Ovary (tissue), 9 donors: ENCODE results near the gene DSCAML1. TPM values are rescaled to one million over a fixed set of nuclear protein-coding genes. Genes with fewer than 3 reads are reported as not detected.

Source experiments
- DNase-seq, 5 donors: peaks; one replicate each; pipeline ENCODE4 v3.0.0-alpha.2; 2019 to 2020
- H3K27ac ChIP-seq, 2 donors: fragments of 200-600 bp; one replicate each; pipeline versions ENCODE4 v1.5.1 to v1.8.0; 2019 to 2022
- H3K27me3 ChIP-seq: fragments of 200-600 bp; one replicate; pipeline ENCODE4 v1.8.0; 2022
- H3K36me3 ChIP-seq: fragments of 200-600 bp; sonication (generic); one replicate; pipeline ENCODE4 v1.5.1; 2019
- H3K4me1 ChIP-seq: one replicate; pipeline ENCODE4 v1.8.1; 2013; ENCODE audit warnings: mild to moderate bottlenecking, moderate library complexity; ENCODE audit not compliant: insufficient read depth
- H3K4me3 ChIP-seq: fragments of 200-600 bp; sonication (generic); one replicate; pipeline ENCODE4 v1.5.1; 2017
- H3K9me3 ChIP-seq, 2 donors: fragments of 200-600 bp in 1 of 2; sonication (generic) in 1 of 2; one replicate each; pipeline versions ENCODE4 v1.5.1 to v1.8.1; 2013 to 2019; ENCODE audit warnings: mild to moderate bottlenecking in 1 of 2, moderate library complexity in 1 of 2
- EP300 ChIP-seq: sonication (generic); formaldehyde crosslinking; IDR thresholded peaks from one replicate; pipeline ENCODE4 v1.6.1; 2017; ENCODE audit warnings: antibody characterized with exemption
- POLR2A ChIP-seq: fragments of 450-650 bp; IDR thresholded peaks from one replicate; pipeline ENCODE4 v1.6.1; 2017; ENCODE audit warnings: antibody characterized with exemption, mild to moderate bottlenecking, moderate library complexity
- WGBS, 3 donors: extraction: QIAGEN DNeasy Blood & Tissue Kit in 1 of 3; methylation state at CpG; one replicate each; pipeline versions ENCODE4 v1.1.5 to v1.1.7; 2013 to 2017; 5-methylcytosine and 5-hydroxymethylcytosine counted together
- intact Hi-C, 4 donors: fragments of 100-400 bp; cut with DNase I; formaldehyde crosslinking; loops; one replicate each; pipeline versions ENCODE4 v1.11.0 to v1.15.1; 2022 to 2023
- polyA plus RNA-seq, 2 donors: library from polyadenylated mRNA; stranded (reverse); fragments of 200-250 nt in 1 of 2; fragments of 350-450 nt in 1 of 2; fragmentation: Illumina TruSeq in 1 of 2; extraction: RNeasy Lipid Tissue Mini Kit (QIAGEN cat#74804) in 1 of 2; gene quantifications; one replicate each; pipeline ENCODE4 v1.2.3, GENCODE V29; 2013 to 2014
- total RNA-seq, 7 donors: library from RNA; depleted of rRNA in 2 of 7; stranded (reverse); fragments of >200 nt in 2 of 7; fragmentation: NEBNext Ultra II Directional in 3 of 7; extraction: Animal tissue kit (Norgen Biotek cat#: 25700) in 3 of 7; gene quantifications; one replicate each; pipeline versions ENCODE4 v1.1.0 to v1.2.4, GENCODE V29; 2016 to 2023
- TF ChIP-seq, protein P1 (sequence below), 3 donors: fragments of 450-650 bp in 2 of 3; fragments of 200-600 bp in 1 of 3; IDR thresholded peaks; one replicate each; pipeline versions ENCODE4 v1.5.1 to v1.8.0; 2016 to 2022; ENCODE audit warnings: antibody characterized with exemption in 3 of 3, mild to moderate bottlenecking in 1 of 3
- donor health status: DM: no; HTN: no; CAD: no; lungs with moderate emphysema.
- donor health status: DM: no; HTN: no; CAD: no.
- donor health status: Bipolar disorder and iron deficiency.
- donor health status: DM: yes; HTN: yes; CAD: no.
- donor health status: DM: no; HTN: no; CAD: no.
- donor health status: DM: yes; HTN: yes; CAD: no.

The DSCAML1 gene
- total and polyA plus RNA-seq, 9 donors: 0.77 to 16.5 (median 10.6) TPM

DNA sequence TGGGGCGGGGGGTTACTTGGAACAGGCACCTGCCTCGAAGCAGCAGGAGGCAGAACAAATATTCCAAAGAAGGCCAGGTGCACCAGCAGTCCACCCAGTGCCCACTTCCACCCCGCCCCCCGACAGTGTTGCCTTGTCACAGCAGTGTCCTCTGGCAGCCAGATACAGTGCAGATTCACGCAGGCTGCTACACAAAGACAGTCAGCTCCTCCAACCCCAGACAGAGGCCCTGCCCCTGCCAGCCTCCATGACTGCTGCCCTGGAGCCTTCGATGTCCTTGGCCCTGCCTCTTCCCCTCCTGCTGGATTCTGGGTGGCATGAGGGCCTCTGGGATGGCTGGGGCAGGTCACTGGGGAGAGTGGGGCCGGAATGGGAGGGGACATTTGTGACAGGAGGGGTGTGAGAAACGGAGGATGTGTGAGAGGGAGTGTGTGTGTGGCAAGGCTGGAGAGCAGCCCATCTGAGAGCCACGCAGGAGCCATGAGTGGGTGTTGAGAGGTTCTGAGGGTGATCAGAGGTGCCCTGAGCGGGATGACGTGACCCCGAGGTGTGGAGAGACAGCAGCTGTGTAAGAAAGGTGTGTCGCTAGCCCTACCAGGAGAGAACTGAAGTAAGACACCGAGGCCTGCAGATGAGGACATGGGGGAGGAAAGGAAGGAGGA, 295.6 kb downstream of the DSCAML1 start:
- no peak overlapping the region for H3K4me3 ChIP-seq
- no peaks in the 10 kb centered on the region for H3K36me3 ChIP-seq
- no peaks in the 10 kb centered on the region for H3K9me3 ChIP-seq
- intact Hi-C loops: no loop called here
- no peaks in the 10 kb centered on the region for H3K27me3 ChIP-seq
- no peak overlapping the region for H3K27ac ChIP-seq
- 85 to 87% (median 87%) methylated on average over 14 of the region's 14 CpGs for WGBS, 3 donors
- no peaks in the 10 kb centered on the region for H3K4me1 ChIP-seq
- TF ChIP-seq, protein P1, sequence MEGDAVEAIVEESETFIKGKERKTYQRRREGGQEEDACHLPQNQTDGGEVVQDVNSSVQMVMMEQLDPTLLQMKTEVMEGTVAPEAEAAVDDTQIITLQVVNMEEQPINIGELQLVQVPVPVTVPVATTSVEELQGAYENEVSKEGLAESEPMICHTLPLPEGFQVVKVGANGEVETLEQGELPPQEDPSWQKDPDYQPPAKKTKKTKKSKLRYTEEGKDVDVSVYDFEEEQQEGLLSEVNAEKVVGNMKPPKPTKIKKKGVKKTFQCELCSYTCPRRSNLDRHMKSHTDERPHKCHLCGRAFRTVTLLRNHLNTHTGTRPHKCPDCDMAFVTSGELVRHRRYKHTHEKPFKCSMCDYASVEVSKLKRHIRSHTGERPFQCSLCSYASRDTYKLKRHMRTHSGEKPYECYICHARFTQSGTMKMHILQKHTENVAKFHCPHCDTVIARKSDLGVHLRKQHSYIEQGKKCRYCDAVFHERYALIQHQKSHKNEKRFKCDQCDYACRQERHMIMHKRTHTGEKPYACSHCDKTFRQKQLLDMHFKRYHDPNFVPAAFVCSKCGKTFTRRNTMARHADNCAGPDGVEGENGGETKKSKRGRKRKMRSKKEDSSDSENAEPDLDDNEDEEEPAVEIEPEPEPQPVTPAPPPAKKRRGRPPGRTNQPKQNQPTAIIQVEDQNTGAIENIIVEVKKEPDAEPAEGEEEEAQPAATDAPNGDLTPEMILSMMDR (IDR thresholded peaks at IDR 0.05): no peak
- TF ChIP-seq POLR2A (no peak), EP300 (no peak)
- no peak for DNase-seq

DNA sequence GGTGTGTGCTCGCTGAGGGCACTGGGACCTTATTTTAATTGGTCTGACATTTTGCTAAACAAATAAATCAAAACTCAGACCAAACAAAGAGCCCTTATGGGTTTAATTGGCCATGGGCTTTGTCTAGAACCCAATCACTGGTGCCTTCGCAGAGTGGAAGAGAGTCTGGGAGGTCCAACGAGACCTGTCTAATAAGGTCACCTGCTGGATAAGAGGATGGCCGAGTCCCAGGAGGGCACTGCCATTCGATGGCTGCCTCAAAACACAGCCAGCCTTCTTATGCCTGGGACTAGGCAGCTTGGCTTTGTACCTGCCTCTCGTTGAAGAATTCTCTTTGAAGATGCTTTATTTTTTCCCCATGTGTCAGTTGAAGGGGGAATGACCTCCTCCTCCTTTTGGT, 298.2 kb downstream of the DSCAML1 start:
- TF ChIP-seq EP300 (no peak), POLR2A (no peak)
- TF ChIP-seq, protein P1 (IDR thresholded peaks at IDR 0.05): no peak
- WGBS, 3 donors: 76 to 84% (median 78%) methylated on average over 6 of the region's 6 CpGs

DNA sequence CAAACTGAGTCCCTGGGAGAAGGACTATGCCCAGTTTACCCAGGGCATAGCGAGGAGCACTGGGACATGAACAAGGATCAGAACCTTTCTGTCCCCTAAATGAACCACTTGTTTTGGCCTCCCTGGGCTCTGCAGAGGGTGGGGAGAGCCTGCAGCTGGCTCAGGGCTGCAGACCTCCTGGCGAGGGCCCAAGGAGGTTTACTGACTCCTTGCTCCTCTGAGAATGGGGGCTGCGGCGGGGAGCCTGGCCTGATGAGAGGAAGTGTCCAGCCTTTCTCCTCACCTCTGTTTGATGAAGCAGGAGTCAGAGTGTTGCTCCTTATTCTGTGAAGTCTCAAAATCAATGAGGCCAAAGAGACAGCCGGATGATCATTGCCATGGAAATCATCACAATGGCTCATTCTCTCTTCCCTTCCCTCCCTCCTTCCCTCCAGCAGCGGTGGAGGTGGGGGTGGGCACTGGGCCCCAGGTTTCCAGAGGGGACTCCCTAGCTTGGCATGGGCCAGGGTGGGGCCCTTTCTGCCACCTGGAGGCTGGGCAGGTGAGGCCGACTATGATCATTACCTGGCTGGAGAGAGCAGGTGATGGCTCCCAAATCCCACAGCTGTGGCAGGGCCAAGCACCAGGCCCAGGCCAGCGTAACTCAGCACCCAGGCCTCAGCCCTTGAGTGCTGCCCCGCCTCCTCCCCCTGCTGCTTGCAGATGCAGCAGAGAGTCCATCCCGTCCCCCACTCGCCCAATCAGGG, 299.6 kb downstream of the DSCAML1 start:
- no peaks in the 10 kb centered on the region for H3K4me1 ChIP-seq
- H3K27me3 ChIP-seq: no peaks in the 10 kb centered on the region
- no peaks in the 10 kb centered on the region for H3K9me3 ChIP-seq
- H3K27ac ChIP-seq: no peak overlapping the region
- intact Hi-C loops: no loop called here
- H3K36me3 ChIP-seq: no peaks in the 10 kb centered on the region
- WGBS, 3 donors: 84 to 93% (median 92%) methylated on average over 10 to 11 of the region's 11 CpGs
- H3K4me3 ChIP-seq: no peak overlapping the region
- no peak for DNase-seq
- TF ChIP-seq EP300 (no peak), POLR2A (no peak)
- TF ChIP-seq, protein P1 (IDR thresholded peaks at IDR 0.05): no peak

More for the DNA sequence above, 298.2 kb downstream of the DSCAML1 start:
- Histone ChIP-seq H3K4me3 (no peak overlapping the region), H3K36me3 (no peaks in the 10 kb centered on the region), H3K27ac (no peak overlapping the region), H3K9me3 (no peaks in the 10 kb centered on the region), H3K4me1 (no peaks in the 10 kb centered on the region), H3K27me3 (no peaks in the 10 kb centered on the region)
- intact Hi-C loops: no loop called here
- DNase-seq: no peak

DNA sequence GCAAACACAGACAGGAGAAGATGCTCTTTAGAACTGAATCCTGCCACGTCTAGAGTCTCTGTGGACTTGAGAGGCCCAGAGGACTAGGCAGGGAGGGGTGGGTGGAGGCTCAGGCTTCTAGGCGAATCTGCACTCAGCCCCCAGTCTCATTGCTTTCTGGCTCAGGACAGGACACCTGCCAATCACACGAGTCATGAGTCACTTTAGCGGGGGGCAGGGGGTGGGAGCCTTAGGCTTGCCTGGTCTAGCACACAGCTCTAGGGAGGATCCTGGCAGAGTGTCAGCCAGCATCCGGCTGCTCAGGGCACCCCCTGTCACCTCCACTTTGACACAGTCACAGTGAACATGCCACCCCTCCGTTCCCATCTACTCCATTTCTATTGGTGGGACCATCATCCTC, 301.7 kb downstream of the DSCAML1 start:
- TF ChIP-seq POLR2A (no peak), EP300 (no peak)
- TF ChIP-seq, protein P1 (IDR thresholded peaks at IDR 0.05): no peak
- no peaks in the 10 kb centered on the region for H3K9me3 ChIP-seq
- no peaks in the 10 kb centered on the region for H3K4me1 ChIP-seq
- 83 to 84% (median 84%) methylated on average over 6 of the region's 6 CpGs for WGBS, 3 donors
- H3K27ac ChIP-seq: no peak overlapping the region
- intact Hi-C loops: no loop called here
- no peak overlapping the region for H3K4me3 ChIP-seq
- no peak for DNase-seq
- no peaks in the 10 kb centered on the region for H3K27me3 ChIP-seq
- no peaks in the 10 kb centered on the region for H3K36me3 ChIP-seq
